ENCODE measurements around the gene PLEKHM2. TPM values are rescaled to one million over a fixed set of nuclear protein-coding genes. Genes with fewer than 3 reads are reported as not detected.

Gene PLEKHM2
- total and polyA plus RNA-seq, 12 donors, result 63.7 to 106 (median 76.7) TPM

GRCh38 chr1:15748264-15748663, 64.1 kb downstream of the PLEKHM2 start:
- no peak overlapping the region for H3K27ac ChIP-seq
- ATAC-seq, result peak in 1 of 8 donors; percentile 12
- H3K4me3 ChIP-seq, result no peak overlapping the region
- no peaks in the 10 kb centered on the region for H3K9me3 ChIP-seq
- 95 to 100% methylated on average over 5 of the region's 5 CpGs for WGBS, 2 donors
- peaks cover 0 to 16% (median 9%) of the 10 kb centered on the region in 9 donors for H3K4me1 ChIP-seq
- H3K27me3 ChIP-seq, result no peaks in the 10 kb centered on the region
- intact Hi-C loops (cut with DNase I), result loop anchor here in 4 of 10 donors (10.0 kb wide), 1 partner anchor 153 kb away; no protein-coding TSS in a partner anchor
- no peak for TF ChIP-seq CTCF (IDR thresholded peaks at IDR 0.05)
- DNase-seq, result no peak
- H3K36me3 ChIP-seq, result no peaks in the 10 kb centered on the region

- Histone ChIP-seq H3K27me3 (no peaks in the 10 kb centered on the region), H3K27ac (peak overlapping the region in 1 of 10 donors; percentile 19), H3K4me3 (no peak overlapping the region), H3K36me3 (no peaks in the 10 kb centered on the region), H3K4me1 (peaks cover 0 to 16% (median 9%) of the 10 kb centered on the region in 9 donors), H3K9me3 (no peaks in the 10 kb centered on the region)
- no peak for TF ChIP-seq CTCF (IDR thresholded peaks at IDR 0.05)
- DNase-seq (no peak), ATAC-seq (peak in 1 of 8 donors; percentile 4)
- 90 to 92% methylated on average over 10 of the region's 10 CpGs for WGBS, 2 donors
- intact Hi-C loops (cut with DNase I), result loop anchor here in 4 of 10 donors (10.0 kb wide), 1 partner anchor 154 kb away; no protein-coding TSS in a partner anchor
These were observed 64.7 kb downstream of the PLEKHM2 start for GRCh38 chr1:15748690-15749398.

GRCh38 chr1:15749399-15750291, 65.5 kb downstream of the PLEKHM2 start:
- Histone ChIP-seq H3K27ac (peak overlapping the region in 3 of 10 donors; percentile 0 to 19 (median 1)), H3K27me3 (no peaks in the 10 kb centered on the region), H3K36me3 (no peaks in the 10 kb centered on the region), H3K4me1 (peaks cover 0 to 16% (median 9%) of the 10 kb centered on the region in 9 donors), H3K9me3 (no peaks in the 10 kb centered on the region), H3K4me3 (no peak overlapping the region)
- no peak for TF ChIP-seq CTCF (IDR thresholded peaks at IDR 0.05)
- intact Hi-C loops (cut with DNase I), result loop anchor here in 4 of 10 donors (10.0 kb wide), 1 partner anchor 155 kb away; no protein-coding TSS in a partner anchor
- WGBS, 2 donors, result 68 to 73% methylated on average over 19 of the region's 19 CpGs
- DNase-seq (no peak), ATAC-seq (peak in 6 of 8 donors; percentile 5 to 65 (median 50))

GRCh38 chr1:15750924-15751323, 66.8 kb downstream of the PLEKHM2 start:
- Histone ChIP-seq H3K36me3 (no peaks in the 10 kb centered on the region), H3K27ac (no peak overlapping the region), H3K4me1 (peaks cover 0 to 16% (median 9%) of the 10 kb centered on the region in 9 donors), H3K9me3 (no peaks in the 10 kb centered on the region), H3K4me3 (no peak overlapping the region), H3K27me3 (no peaks in the 10 kb centered on the region)
- WGBS, 2 donors, result 91 to 92% methylated on average over 12 of the region's 12 CpGs
- TF ChIP-seq CTCF (IDR thresholded peaks at IDR 0.05), result no peak
- DNase-seq (no peak), ATAC-seq (no peak)
- intact Hi-C loops (cut with DNase I), result no loop called here
